B cell (primary cell): ENCODE results near the gene TMCC3. TPM values are rescaled to one million over a fixed set of nuclear protein-coding genes. Genes with fewer than 3 reads are reported as not detected.

Source experiments
- ATAC-seq: fragments of 200-7000 bp; cut with Tn5 transposase; one replicate; pipeline ENCODE4 v1.10.0; 2021; ENCODE audit warnings: low read depth, mild to moderate bottlenecking, moderate number of reproducible peaks, moderate library complexity
- CTCF ChIA-PET: fragments of 350-600 bp; sonication (Branson Sonifier 250); formaldehyde crosslinking; loops from one replicate; lab custom pipeline; 2021; ENCODE audit warnings: antibody characterized with exemption, inconsistent platforms; lab: Charles Lee
- POLR2A ChIA-PET: fragments of 350-600 bp; sonication (Branson Sonifier 250); formaldehyde crosslinking; loops from one replicate; lab custom pipeline; 2021; ENCODE audit warnings: antibody characterized with exemption; lab: Charles Lee
- DNase-seq: peaks from one replicate; pipeline ENCODE4 v3.0.0; 2013
- H2AFZ ChIP-seq: 2 replicates; pipeline ENCODE4 v1.6.1; 2012; ENCODE audit warnings: mild to moderate bottlenecking, low read depth, low read length; ENCODE audit not compliant: insufficient read depth, poor library complexity, severe bottlenecking
- H3K27ac ChIP-seq, 2 donors: 1 replicate in 1 of 2; 2 replicates in 1 of 2; pipeline ENCODE4 v1.5.1; 2012 to 2013; ENCODE audit warnings: low read length in 2 of 2, mild to moderate bottlenecking in 2 of 2, moderate library complexity in 1 of 2
- H3K27me3 ChIP-seq, 4 experiments: fragments of 200-600 bp in 1 of 4; sonication (generic) in 1 of 4; replicated peaks in 1 of 4; 1 replicate in 2 of 4; 2 replicates in 2 of 4; pipeline versions ENCODE4 v1.6.1 to v1.7.0; 2013 to 2016; ENCODE audit warnings: low read length in 3 of 4, mild to moderate bottlenecking in 2 of 4, mixed read lengths in 1 of 4, moderate library complexity in 1 of 4; ENCODE audit not compliant: insufficient read depth in 4 of 4, control insufficient read depth in 3 of 4; ENCODE audit errors: control extremely low read depth in 1 of 4
- H3K36me3 ChIP-seq, 2 experiments: replicated peaks in 1 of 2; 1 replicate in 1 of 2; 2 replicates in 1 of 2; pipeline versions ENCODE4 v1.6.1 to v1.7.1; 2013; ENCODE audit warnings: low read length in 1 of 2; ENCODE audit not compliant: insufficient read depth in 2 of 2, control insufficient read depth in 1 of 2; ENCODE audit errors: control extremely low read depth in 1 of 2, extremely low read depth in 1 of 2
- H3K4me1 ChIP-seq, 2 donors: fragments of 200-600 bp in 1 of 2; sonication (generic) in 1 of 2; 1 replicate in 1 of 2; 2 replicates in 1 of 2; pipeline versions ENCODE4 v1.5.1 to v1.6.1; 2013 to 2017; ENCODE audit warnings: low read length in 2 of 2; ENCODE audit not compliant: control insufficient read depth in 2 of 2, insufficient read depth in 2 of 2
- H3K4me2 ChIP-seq: replicated peaks from 2 replicates; pipeline ENCODE3; 2012; ENCODE audit warnings: mild to moderate bottlenecking, low read depth, low read length; ENCODE audit not compliant: poor library complexity, severe bottlenecking
- H3K4me3 ChIP-seq, 5 experiments: fragments of 200-600 bp in 1 of 5; sonication (generic) in 1 of 5; 1 replicate in 3 of 5; 2 replicates in 2 of 5; pipeline versions ENCODE4 v1.5.1 to v1.7.0; 2011 to 2016; ENCODE audit warnings: low read length in 4 of 5, mild to moderate bottlenecking in 4 of 5, low read depth in 2 of 5, control low read depth in 1 of 5, moderate library complexity in 1 of 5; ENCODE audit not compliant: insufficient read depth in 1 of 5; ENCODE audit errors: control extremely low read depth in 1 of 5, extremely low read depth in 1 of 5
- H3K79me2 ChIP-seq: fragments of 200-600 bp; sonication (generic); one replicate; pipeline ENCODE4 v1.6.0; 2016; ENCODE audit warnings: low read length; ENCODE audit not compliant: control insufficient read depth, insufficient read depth
- H3K9ac ChIP-seq: fragments of 200-600 bp; sonication (generic); 2 replicates; pipeline ENCODE4 v1.6.1; 2017; ENCODE audit warnings: mild to moderate bottlenecking, low read length, moderate library complexity
- H3K9me3 ChIP-seq, 3 donors: one replicate each; pipeline versions ENCODE4 v1.6.1 to v1.7.1; 2013; ENCODE audit warnings: low read length in 2 of 3; ENCODE audit not compliant: control insufficient read depth in 2 of 3, insufficient read depth in 1 of 3; ENCODE audit errors: control extremely low read depth in 1 of 3
- H4K20me1 ChIP-seq: 2 replicates; pipeline ENCODE4 v1.6.0; 2012; ENCODE audit warnings: mild to moderate bottlenecking, low read length; ENCODE audit not compliant: insufficient read depth, control insufficient read depth, poor library complexity, severe bottlenecking
- H3K27ac Mint-ChIP-seq: one replicate; pipeline ENCODE4 v1.8.0; 2021; ENCODE audit warnings: mixed read lengths
- H3K27me3 Mint-ChIP-seq: one replicate; pipeline ENCODE4 v1.8.0; 2021; ENCODE audit warnings: mixed read lengths
- H3K4me1 Mint-ChIP-seq: one replicate; pipeline ENCODE4 v1.8.0; 2021; ENCODE audit warnings: mixed read lengths
- H3K4me3 Mint-ChIP-seq: one replicate; pipeline ENCODE4 v1.8.0; 2021; ENCODE audit warnings: mixed read lengths
- H3K9me3 Mint-ChIP-seq: one replicate; pipeline ENCODE4 v1.8.0; 2022; ENCODE audit warnings: mixed read lengths; ENCODE audit not compliant: insufficient read depth
- CTCF ChIP-seq: fragments of 200-600 bp; IDR thresholded peaks from one replicate; pipeline ENCODE4 v1.8.0; 2022; ENCODE audit warnings: antibody characterized with exemption, mild to moderate bottlenecking
- EZH2 ChIP-seq: IDR thresholded peaks from 2 replicates; pipeline ENCODE4 v1.6.1; 2012; ENCODE audit warnings: borderline replicate concordance, low read depth, mild to moderate bottlenecking, moderate library complexity, low read length; ENCODE audit not compliant: insufficient read depth, poor library complexity, severe bottlenecking
- WGBS: methylation state at CpG from one replicate; pipeline ENCODE4 v1.1.5; 2013; ENCODE audit warnings: missing lambda C conversion rate; ENCODE audit not compliant: insufficient coverage; 5-methylcytosine and 5-hydroxymethylcytosine counted together
- intact Hi-C: fragments of 100-400 bp; cut with micrococcal nuclease; formaldehyde crosslinking; loops from one replicate; pipeline ENCODE4 v1.10.0; 2022
- polyA plus RNA-seq: library from polyadenylated mRNA; depleted of rRNA; stranded (reverse); fragments of >200 nt; gene quantifications from 2 replicates; pipeline ENCODE4 v1.2.3, GENCODE V29; 2012
- total RNA-seq, 2 donors: library from RNA; stranded (reverse); fragments of 120-200 nt in 1 of 2; gene quantifications; 1 replicate in 1 of 2; 2 replicates in 1 of 2; pipeline versions ENCODE4 v1.2.3 to v1.2.4, GENCODE V29; 2013 to 2022

The TMCC3 gene
- total and polyA plus RNA-seq, 2 donors (not counting 1 experiment from before 2014, with no cell fraction given): 4.5 to 8.8 TPM

DNA sequence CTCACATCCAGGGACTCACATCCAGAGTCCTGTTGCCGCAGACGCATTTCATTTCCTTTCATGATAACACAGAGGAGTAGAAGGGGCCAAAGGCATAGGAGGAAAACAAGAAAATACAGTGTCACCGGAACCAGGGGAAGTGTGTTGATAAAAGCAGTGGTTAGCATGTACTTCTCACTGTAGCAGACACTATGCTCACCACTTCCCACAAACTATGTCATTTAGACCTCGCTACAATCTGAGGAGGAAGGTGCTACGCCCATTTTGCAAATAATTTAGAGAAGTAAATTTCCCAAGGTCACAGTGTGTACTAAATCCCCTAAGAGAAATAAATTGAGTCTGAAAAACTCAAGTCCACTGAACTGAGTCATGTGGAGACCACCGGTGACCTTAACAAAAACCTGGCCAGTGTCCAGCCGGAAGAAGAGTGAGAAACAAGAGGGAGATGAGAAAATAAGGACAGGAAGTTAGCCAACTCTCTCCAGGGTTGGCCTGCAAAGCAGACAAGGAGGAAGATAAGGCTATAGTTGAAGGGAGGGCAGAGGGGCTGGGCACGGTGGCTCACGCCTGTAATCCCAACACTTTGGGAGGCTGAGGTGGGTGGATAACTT is 25.8 kb upstream of the TMCC3 start:
- intact Hi-C loops: loop anchor here (1.0 to 5.0 kb wide), 2 partner anchors 26 to 41 kb away; partner anchors contain the start of gene TMCC3
- H4K20me1 ChIP-seq: no peaks in the 10 kb centered on the region
- Mint-ChIP-seq H3K27me3 (no peaks in the 10 kb centered on the region), H3K27ac (peak overlapping the region; percentile 86), H3K4me3 (peak overlapping the region; percentile 80), H3K9me3 (no peaks in the 10 kb centered on the region), H3K4me1 (peaks cover 38% of the 10 kb centered on the region)
- H3K9me3 ChIP-seq: peaks cover 0 to 8% (median 0%) of the 10 kb centered on the region in 3 donors
- TF ChIP-seq CTCF (no peak), EZH2 (no peak)
- H3K79me2 ChIP-seq: peaks cover 15% of the 10 kb centered on the region
- ATAC-seq (peak; percentile 97), DNase-seq (peak; percentile 83)
- peak overlapping the region; percentile 67 for H3K4me2 ChIP-seq
- peak overlapping the region; percentile 28 for H3K9ac ChIP-seq
- H3K27me3 ChIP-seq: no peaks in the 10 kb centered on the region
- H3K36me3 ChIP-seq: no peaks in the 10 kb centered on the region
- peak overlapping the region; percentile 52 to 74 for H3K27ac ChIP-seq
- H3K4me1 ChIP-seq: peaks cover 32 to 38% of the 10 kb centered on the region in 2 donors
- ChIA-PET CTCF (interaction anchor here (0.7 to 1.3 kb wide), 4 partner anchors 8 to 198 kb away, joined by 3 to 4 read pairs (median 3); no protein-coding TSS in a partner anchor), POLR2A (no interaction called here)
- peak overlapping the region in 2 of 5 experiments; percentile 12 to 21 for H3K4me3 ChIP-seq
- WGBS: 7% methylated on average over 4 of the region's 9 CpGs
- H2AFZ ChIP-seq: peak overlapping the region; percentile 22

- Histone ChIP-seq H2AFZ (no peak overlapping the region), H3K4me1 (peaks cover 32 to 38% of the 10 kb centered on the region in 2 donors), H3K27ac (no peak overlapping the region), H3K36me3 (no peaks in the 10 kb centered on the region), H3K4me3 (no peak overlapping the region), H3K9me3 (no peaks in the 10 kb centered on the region), H4K20me1 (no peaks in the 10 kb centered on the region), H3K79me2 (peaks cover 15% of the 10 kb centered on the region), H3K27me3 (no peaks in the 10 kb centered on the region), H3K9ac (no peak overlapping the region), H3K4me2 (peak overlapping the region; percentile 7)
- WGBS: 72% methylated on average over 2 of the region's 6 CpGs
- CTCF ChIA-PET: no interaction called here
- peaks cover 38% of the 10 kb centered on the region for H3K4me1 Mint-ChIP-seq
- no peak for ATAC-seq
- no peak for DNase-seq
- no peaks in the 10 kb centered on the region for H3K27me3 Mint-ChIP-seq
- no peak for TF ChIP-seq CTCF
- TF ChIP-seq EZH2: no peak
- peak overlapping the region; percentile 39 for H3K27ac Mint-ChIP-seq
- intact Hi-C loops: loop anchor here (5.0 kb wide), 1 partner anchor 42 kb away; no protein-coding TSS in a partner anchor
- peak overlapping the region; percentile 50 for H3K4me3 Mint-ChIP-seq
- POLR2A ChIA-PET: interaction anchor here (0.7 kb wide), 1 partner anchor 40 kb away, joined by 12 read pairs; no protein-coding TSS in a partner anchor
- H3K9me3 Mint-ChIP-seq: no peaks in the 10 kb centered on the region
Observed at GRCh38 chr12:94674835-94675234, 24.5 kb upstream of the TMCC3 start.
